ENCODE data around the gene NELL1.

DNA sequence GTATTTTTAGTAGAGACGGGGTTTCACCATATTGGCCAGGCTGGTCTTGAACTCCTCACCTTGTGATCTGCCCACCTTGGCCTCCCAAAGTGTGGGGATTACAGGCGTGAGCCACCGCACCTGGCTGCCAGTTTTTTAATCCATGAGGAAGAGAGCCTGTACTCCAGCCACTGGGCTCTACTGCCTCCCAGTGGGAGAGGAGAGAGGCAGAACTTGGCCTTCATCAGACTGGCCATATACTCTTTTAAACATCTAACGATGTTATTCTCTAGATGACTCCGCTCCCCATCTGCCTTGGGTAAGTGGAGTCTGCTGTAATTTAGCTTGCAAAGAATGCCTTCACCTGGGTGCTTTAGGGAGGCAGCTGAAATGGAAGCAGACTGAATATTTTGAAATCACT lies 35.3 kb upstream of the NELL1 start:
- TF ChIP-seq CTCF (IDR thresholded peaks at IDR 0.05) (no peak), POLR2A (IDR thresholded peaks at IDR 0.05) (no peak), POLR2AphosphoS5 (IDR thresholded peaks at IDR 0.05) (no peak), EP300 (IDR thresholded peaks at IDR 0.05; ENCODE audit: low read depth) (no peak)

Data from transverse colon (tissue), 4 donors.